ENCODE measurements around the gene RCVRN.

RCVRN gene

GRCh38 chr17:9868552-9868951 lies 36.5 kb downstream of the RCVRN start (continued):
- TF ChIP-seq GLI4 (tag by site-specific recombination; IDR thresholded peaks at IDR 0.05) (no peak), ZNF133 (tag by site-specific recombination; IDR thresholded peaks at IDR 0.05) (no peak), ZNF274 (IDR thresholded peaks at IDR 0.05; ENCODE audit: low read length) (no peak), ZNF274 (tag by site-specific recombination; IDR thresholded peaks at IDR 0.05; ENCODE audit: borderline replicate concordance) (no peak), ZNF175 (tag by site-specific recombination; IDR thresholded peaks at IDR 0.05) (no peak)

- no peaks in the 10 kb centered on the region for H3K36me3 ChIP-seq (ENCODE audit: control insufficient read depth in 2 of 2, insufficient read depth in 1 of 2, low read length in 2 of 2)
- no peak for TF ChIP-seq ZNF280C (tag by site-specific recombination; IDR thresholded peaks at IDR 0.05)
- H3K9me3 ChIP-seq (ENCODE audit: control insufficient read depth, insufficient read depth, low read depth, low read length), result no peaks in the 10 kb centered on the region
- H3K4me1 ChIP-seq (ENCODE audit: control insufficient read depth, insufficient read depth, low read length), result no peaks in the 10 kb centered on the region
- ChIA-PET POLR2A (interaction anchor here (0.6 kb wide), 1 partner anchor 23 kb away, joined by 5 read pairs; no protein-coding TSS in a partner anchor), CTCF (interaction anchor here (0.6 to 0.7 kb wide), 2 partner anchors 24 to 818 kb away, joined by 3 to 4 read pairs; no protein-coding TSS in a partner anchor)
- no peak overlapping the region for H3K4me3 ChIP-seq (ENCODE audit: low read depth, low read length)
- no peak overlapping the region for H3K27ac ChIP-seq (ENCODE audit: extremely low read depth, low read depth, low read length)
These were observed 39.5 kb downstream of the RCVRN start for GRCh38 chr17:9865586-9865985.

GRCh38 chr17:9862949-9863348 lies 42.1 kb downstream of the RCVRN start:
- H3K36me3 ChIP-seq (ENCODE audit: control insufficient read depth in 2 of 2, insufficient read depth in 1 of 2, low read length in 2 of 2), result no peaks in the 10 kb centered on the region
- H3K9me3 ChIP-seq (ENCODE audit: control insufficient read depth, insufficient read depth, low read depth, low read length), result no peaks in the 10 kb centered on the region; the same call in 1 of the 2 replicates
- no peaks in the 10 kb centered on the region for H3K4me1 ChIP-seq (ENCODE audit: control insufficient read depth, insufficient read depth, low read length)
- ChIA-PET POLR2A (no interaction called here), CTCF (interaction anchor here (0.6 to 1.4 kb wide), 3 partner anchors 12 to 64 kb away, joined by 3 to 5 read pairs (median 3); no protein-coding TSS in a partner anchor)
- no peak overlapping the region for H3K4me3 ChIP-seq (ENCODE audit: low read depth, low read length)
- H3K27ac ChIP-seq (ENCODE audit: extremely low read depth, low read depth, low read length), result no peak overlapping the region
- TF ChIP-seq ZSCAN23 (tag by site-specific recombination; IDR thresholded peaks at IDR 0.05) (no peak), ZNF221 (tag by site-specific recombination; IDR thresholded peaks at IDR 0.05; ENCODE audit: borderline replicate concordance) (no peak), GFI1B (tag by site-specific recombination; IDR thresholded peaks at IDR 0.05) (no peak), ZNF133 (tag by site-specific recombination; IDR thresholded peaks at IDR 0.05) (no peak), OSR2 (tag by site-specific recombination; IDR thresholded peaks at IDR 0.05) (no peak), ZNF626 (tag by site-specific recombination; IDR thresholded peaks at IDR 0.05) (no peak), ZNF777 (tag by site-specific recombination; IDR thresholded peaks at IDR 0.05; ENCODE audit: borderline replicate concordance) (no peak), KLF16 (tag by site-specific recombination; IDR thresholded peaks at IDR 0.05) (no peak), ZNF138 (tag by site-specific recombination; IDR thresholded peaks at IDR 0.05; ENCODE audit: borderline replicate concordance) (no peak), ZNF202 (tag by site-specific recombination; IDR thresholded peaks at IDR 0.05; ENCODE audit: borderline replicate concordance) (no peak), ZNF214 (tag by site-specific recombination; IDR thresholded peaks at IDR 0.05; ENCODE audit: borderline replicate concordance) (no peak), ZNF248 (tag by site-specific recombination; IDR thresholded peaks at IDR 0.05) (no peak), EGR2 (tag by site-specific recombination; IDR thresholded peaks at IDR 0.05; ENCODE audit: low read depth) (no peak), ZSCAN5A (tag by site-specific recombination; IDR thresholded peaks at IDR 0.05) (no peak), KLF10 (tag by site-specific recombination; IDR thresholded peaks at IDR 0.05) (no peak), ZNF211 (tag by site-specific recombination; IDR thresholded peaks at IDR 0.05; ENCODE audit: low read depth) (no peak)
